NT2/D1 (cell line): ENCODE results near the gene USH2A.
A peak's percentile ranks its signal among the peaks of the same experiment; 100 is the strongest.

Experiments used
- DNase-seq: peaks from one replicate; pipeline ENCODE4 v3.0.0-alpha.2; 2011; ENCODE audit warnings: low read depth, low spot score
- H3K27me3 ChIP-seq: 2 replicates; pipeline ENCODE4 v1.6.0; 2011; ENCODE audit warnings: mild to moderate bottlenecking; ENCODE audit not compliant: insufficient read length, insufficient read depth
- H3K36me3 ChIP-seq: 2 replicates; pipeline ENCODE4 v1.6.1; 2011; ENCODE audit warnings: mild to moderate bottlenecking, low read length, mixed read lengths; ENCODE audit not compliant: insufficient read depth, insufficient read length
- H3K4me1 ChIP-seq: 2 replicates; pipeline ENCODE4 v1.5.1; 2011; ENCODE audit not compliant: insufficient read depth, insufficient read length
- H3K4me3 ChIP-seq: 2 replicates; pipeline ENCODE4 v1.5.1; 2011; ENCODE audit warnings: low read depth; ENCODE audit not compliant: insufficient read length
- H3K9ac ChIP-seq: 2 replicates; pipeline ENCODE4 v1.6.0; 2011; ENCODE audit warnings: low read depth; ENCODE audit not compliant: insufficient read length
- H3K9me3 ChIP-seq: 2 replicates; pipeline ENCODE4 v1.5.1; 2011; ENCODE audit warnings: mild to moderate bottlenecking, low read length; ENCODE audit not compliant: insufficient read depth
- SUZ12 ChIP-seq: IDR thresholded peaks from 2 replicates; pipeline ENCODE4 v1.6.1; 2011; ENCODE audit not compliant: insufficient read length, insufficient read depth; ENCODE audit errors: extremely low read depth
- YY1 ChIP-seq: IDR thresholded peaks from 2 replicates; pipeline ENCODE4 v1.6.1; 2011; ENCODE audit not compliant: insufficient read length, insufficient read depth
- ZNF274 ChIP-seq: IDR thresholded peaks from 2 replicates; pipeline ENCODE4 v1.6.1; 2011; ENCODE audit warnings: mild to moderate bottlenecking, low read depth, low read length

Gene USH2A

DNA sequence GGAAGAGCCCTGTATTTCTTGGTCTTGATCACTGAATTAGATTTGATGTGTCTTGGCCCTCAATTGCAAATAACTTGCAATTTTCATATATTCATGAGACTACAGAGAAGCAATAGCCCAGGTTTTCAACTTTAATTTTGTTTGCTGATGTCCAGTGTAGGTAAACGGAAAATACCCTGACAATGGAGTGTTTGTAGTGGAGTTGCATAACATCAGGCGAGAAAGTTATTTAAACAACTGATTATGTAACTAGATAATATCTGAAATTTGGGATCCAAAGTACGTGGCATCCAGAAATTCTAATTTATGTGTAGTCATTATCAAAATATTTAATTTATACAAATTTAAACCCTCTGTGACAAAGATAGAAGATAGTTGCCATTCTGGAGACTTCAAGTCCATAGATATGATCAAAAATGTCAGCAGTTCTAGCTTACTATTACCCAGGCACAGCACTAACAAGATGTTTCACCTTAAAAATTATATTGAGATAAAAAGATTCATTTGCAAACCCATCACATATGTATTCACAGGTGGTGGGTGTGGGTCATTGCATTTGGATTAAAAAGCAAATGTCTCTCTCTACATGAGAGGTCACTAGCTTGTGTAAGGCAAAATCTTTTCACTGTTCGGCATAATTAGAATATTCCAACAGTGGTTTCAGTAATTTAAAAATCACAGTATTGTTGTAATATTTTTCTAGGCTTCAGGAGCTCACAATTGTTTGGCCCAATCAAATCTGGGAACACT lies 705.4 kb downstream of the USH2A start:
- no peak overlapping the region for H3K4me3 ChIP-seq
- no peaks in the 10 kb centered on the region for H3K27me3 ChIP-seq
- no peaks in the 10 kb centered on the region for H3K4me1 ChIP-seq
- no peak overlapping the region for H3K9ac ChIP-seq
- TF ChIP-seq SUZ12 (no peak), ZNF274 (no peak), YY1 (no peak)
- no peak for DNase-seq
- no peaks in the 10 kb centered on the region for H3K36me3 ChIP-seq
- no peaks in the 10 kb centered on the region for H3K9me3 ChIP-seq

DNA sequence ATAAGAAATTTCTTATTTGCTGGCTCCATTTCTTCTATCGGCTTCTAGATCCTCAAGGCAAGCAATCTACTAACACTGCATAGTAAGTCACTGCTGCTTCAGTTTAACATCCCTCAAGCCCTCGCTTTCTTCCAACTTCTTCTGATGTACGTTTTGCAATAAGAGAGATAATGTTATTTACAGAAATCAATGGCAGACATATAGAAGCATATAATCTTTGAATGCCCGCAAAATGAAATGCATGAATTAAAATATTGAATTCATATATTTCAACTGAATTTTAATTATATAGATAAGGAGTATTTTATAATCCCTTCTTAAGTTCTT lies 712.4 kb downstream of the USH2A start:
- DNase-seq: no peak
- Histone ChIP-seq H3K4me1 (no peaks in the 10 kb centered on the region), H3K9ac (no peak overlapping the region), H3K4me3 (no peak overlapping the region), H3K36me3 (no peaks in the 10 kb centered on the region), H3K9me3 (no peaks in the 10 kb centered on the region), H3K27me3 (no peaks in the 10 kb centered on the region)
- no peak for TF ChIP-seq SUZ12
- TF ChIP-seq YY1: no peak
- no peak for TF ChIP-seq ZNF274

DNA sequence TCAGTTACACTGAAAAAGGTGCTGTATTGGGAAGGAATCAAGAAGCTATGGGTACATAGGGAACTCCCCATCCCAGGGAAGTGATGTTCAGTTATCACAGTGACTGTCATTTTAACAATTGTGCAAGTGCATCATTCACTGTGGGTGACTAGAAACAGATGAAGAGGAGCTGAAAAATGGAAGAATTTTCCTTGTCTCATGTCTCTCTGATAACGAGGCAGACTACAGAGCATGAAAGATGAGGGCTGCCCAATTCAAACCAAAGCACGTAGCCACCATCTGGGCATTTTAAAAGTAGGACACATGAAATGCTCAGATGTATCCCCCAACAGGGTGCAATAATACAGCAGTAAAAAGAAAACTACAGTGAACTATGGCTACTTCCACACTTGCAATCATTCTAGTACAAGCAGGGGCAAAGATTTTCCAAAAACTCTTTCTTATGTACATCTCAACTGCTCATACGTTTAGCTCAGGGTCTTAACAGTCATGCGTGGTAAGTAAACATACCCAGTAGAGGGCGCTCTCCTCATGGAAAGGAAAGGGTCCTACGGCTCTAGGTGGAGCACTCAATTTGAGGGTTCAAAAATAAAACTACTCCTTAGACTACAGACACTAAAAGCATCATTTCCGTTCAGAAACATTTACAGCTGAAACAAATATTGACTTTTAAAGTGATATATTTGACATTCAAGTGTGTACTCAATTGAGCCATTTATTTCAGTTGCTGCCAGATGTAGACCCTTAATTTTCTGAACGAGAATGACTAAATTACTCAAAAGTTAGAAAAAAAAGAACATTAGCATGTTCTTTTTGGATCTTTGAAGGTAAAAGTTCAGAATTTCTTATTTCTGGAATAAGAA lies 713.0 kb downstream of the USH2A start:
- no peaks in the 10 kb centered on the region for H3K36me3 ChIP-seq
- H3K9ac ChIP-seq: no peak overlapping the region
- no peaks in the 10 kb centered on the region for H3K27me3 ChIP-seq
- no peak overlapping the region for H3K4me3 ChIP-seq
- no peaks in the 10 kb centered on the region for H3K4me1 ChIP-seq
- H3K9me3 ChIP-seq: no peaks in the 10 kb centered on the region
- peak; percentile 85 for DNase-seq
- TF ChIP-seq YY1 (no peak), ZNF274 (no peak), SUZ12 (no peak)

DNA sequence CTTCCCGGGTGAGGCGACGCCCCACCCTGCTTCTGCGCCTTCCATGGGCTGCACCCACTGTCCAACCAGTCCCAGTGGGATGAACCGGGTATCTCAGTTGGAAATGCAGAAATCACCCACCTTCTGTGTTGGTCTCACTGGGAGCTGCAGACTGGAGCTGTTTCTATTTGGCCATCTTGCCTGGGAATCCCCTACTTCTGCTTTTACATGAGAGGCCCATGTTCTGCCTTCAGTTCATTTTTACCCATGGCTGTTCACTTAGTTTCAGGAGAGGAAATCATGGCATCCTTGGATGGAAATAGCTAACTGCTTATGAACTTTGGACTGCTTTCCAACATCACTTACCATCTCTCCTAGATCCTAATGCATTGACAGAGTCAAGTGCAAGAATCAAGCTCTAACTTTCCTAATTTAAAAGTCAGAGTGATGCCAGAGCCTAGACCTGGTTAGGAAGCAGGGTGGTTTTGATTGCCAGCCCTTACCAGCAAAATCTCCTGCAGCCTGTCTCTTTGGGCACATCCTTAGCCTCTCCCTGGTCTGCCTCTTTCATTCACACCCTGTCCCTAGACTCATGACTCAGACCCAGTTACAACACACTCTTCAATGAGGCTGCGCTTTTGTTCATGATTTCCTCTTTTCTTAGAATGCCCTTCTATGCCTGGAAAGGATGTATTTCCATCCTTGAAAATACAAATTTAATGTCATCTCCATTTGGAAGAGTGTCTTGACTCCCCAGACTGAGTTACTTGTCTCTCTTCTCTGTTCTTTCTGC lies 719.0 kb downstream of the USH2A start:
- TF ChIP-seq YY1 (no peak), ZNF274 (no peak), SUZ12 (no peak)
- Histone ChIP-seq H3K4me1 (no peaks in the 10 kb centered on the region), H3K4me3 (no peak overlapping the region), H3K36me3 (no peaks in the 10 kb centered on the region), H3K9me3 (no peaks in the 10 kb centered on the region), H3K27me3 (no peaks in the 10 kb centered on the region), H3K9ac (no peak overlapping the region)
- DNase-seq: no peak

DNA sequence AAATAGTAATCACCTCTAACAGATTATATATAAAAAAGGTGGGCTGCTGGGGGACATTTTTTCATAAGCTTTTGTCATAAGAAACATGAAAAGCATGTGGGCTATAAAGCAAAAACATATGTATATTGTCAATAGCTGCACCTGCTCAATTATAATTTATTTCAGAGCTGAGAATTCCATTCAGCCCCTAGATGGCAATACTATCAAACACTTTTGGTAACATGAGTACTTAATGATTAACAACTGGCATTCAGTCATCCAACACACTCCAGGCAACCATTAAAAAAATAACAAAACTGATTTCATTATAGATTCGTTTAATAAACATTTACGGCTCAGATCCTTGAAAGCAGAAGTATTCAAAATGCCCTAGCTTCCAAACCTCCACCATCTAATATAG lies 741.0 kb downstream of the USH2A start:
- H3K9ac ChIP-seq: no peak overlapping the region
- H3K36me3 ChIP-seq: no peaks in the 10 kb centered on the region
- DNase-seq: no peak
- no peaks in the 10 kb centered on the region for H3K9me3 ChIP-seq
- TF ChIP-seq YY1: no peak
- no peak for TF ChIP-seq ZNF274
- TF ChIP-seq SUZ12: no peak
- H3K4me1 ChIP-seq: no peaks in the 10 kb centered on the region
- no peak overlapping the region for H3K4me3 ChIP-seq
- no peaks in the 10 kb centered on the region for H3K27me3 ChIP-seq

DNA sequence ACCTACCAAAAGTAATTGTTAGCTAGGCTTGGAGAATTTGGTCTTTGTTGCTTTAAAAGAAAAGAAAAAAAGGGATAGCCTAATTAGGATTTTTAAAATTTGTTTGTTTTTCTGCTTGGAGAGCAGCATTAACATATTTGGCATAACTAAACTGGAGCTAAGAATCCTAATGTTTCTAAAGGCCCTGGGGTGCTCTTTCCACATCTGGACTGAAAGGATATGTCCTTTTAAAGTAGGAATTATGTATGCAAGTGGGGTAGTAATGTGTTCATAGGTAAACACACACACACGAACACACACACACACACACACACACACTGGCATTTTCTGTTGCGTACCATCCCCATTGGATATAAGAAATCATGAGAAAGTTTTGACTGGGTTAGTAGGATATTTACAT lies 742.2 kb downstream of the USH2A start:
- H3K36me3 ChIP-seq: no peaks in the 10 kb centered on the region
- DNase-seq: no peak
- no peaks in the 10 kb centered on the region for H3K27me3 ChIP-seq

DNA sequence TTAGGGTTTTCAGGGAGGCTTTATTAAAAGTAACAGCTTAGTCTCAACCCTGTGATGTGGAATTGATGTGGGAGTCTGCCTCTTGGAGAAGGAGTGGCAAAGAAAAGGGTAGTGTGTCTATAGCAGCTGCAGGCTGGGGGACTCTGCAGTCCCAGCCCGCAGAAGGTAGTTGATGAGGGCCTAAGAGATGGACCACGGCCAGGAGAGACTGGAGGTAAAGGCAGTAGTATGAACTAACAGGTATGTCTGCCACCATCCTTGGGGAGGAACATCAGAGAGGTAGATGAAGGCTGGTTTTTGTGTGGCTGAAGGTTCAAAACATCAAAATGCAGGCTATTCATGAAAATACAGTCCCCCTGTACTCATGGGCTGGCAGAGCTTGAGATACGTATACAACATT lies 744.0 kb downstream of the USH2A start:
- H3K36me3 ChIP-seq: no peaks in the 10 kb centered on the region
- TF ChIP-seq SUZ12: no peak
- no peak for TF ChIP-seq ZNF274
- TF ChIP-seq YY1: no peak
- no peaks in the 10 kb centered on the region for H3K27me3 ChIP-seq
- DNase-seq: no peak
- no peak overlapping the region for H3K9ac ChIP-seq
- H3K4me1 ChIP-seq: no peaks in the 10 kb centered on the region
- H3K9me3 ChIP-seq: no peaks in the 10 kb centered on the region
- H3K4me3 ChIP-seq: no peak overlapping the region

More for the DNA sequence above, 742.2 kb downstream of the USH2A start:
- Histone ChIP-seq H3K4me3 (no peak overlapping the region), H3K4me1 (no peaks in the 10 kb centered on the region), H3K9me3 (no peaks in the 10 kb centered on the region), H3K9ac (no peak overlapping the region)
- TF ChIP-seq SUZ12 (no peak), YY1 (no peak), ZNF274 (no peak)
